ENCODE measurements around the gene PFDN4. TPM values are rescaled to one million over a fixed set of nuclear protein-coding genes. Genes with fewer than 3 reads are reported as not detected.

The PFDN4 gene
- total RNA-seq, 2 donors from 2014 or later = 48.2 to 101 TPM

DNA sequence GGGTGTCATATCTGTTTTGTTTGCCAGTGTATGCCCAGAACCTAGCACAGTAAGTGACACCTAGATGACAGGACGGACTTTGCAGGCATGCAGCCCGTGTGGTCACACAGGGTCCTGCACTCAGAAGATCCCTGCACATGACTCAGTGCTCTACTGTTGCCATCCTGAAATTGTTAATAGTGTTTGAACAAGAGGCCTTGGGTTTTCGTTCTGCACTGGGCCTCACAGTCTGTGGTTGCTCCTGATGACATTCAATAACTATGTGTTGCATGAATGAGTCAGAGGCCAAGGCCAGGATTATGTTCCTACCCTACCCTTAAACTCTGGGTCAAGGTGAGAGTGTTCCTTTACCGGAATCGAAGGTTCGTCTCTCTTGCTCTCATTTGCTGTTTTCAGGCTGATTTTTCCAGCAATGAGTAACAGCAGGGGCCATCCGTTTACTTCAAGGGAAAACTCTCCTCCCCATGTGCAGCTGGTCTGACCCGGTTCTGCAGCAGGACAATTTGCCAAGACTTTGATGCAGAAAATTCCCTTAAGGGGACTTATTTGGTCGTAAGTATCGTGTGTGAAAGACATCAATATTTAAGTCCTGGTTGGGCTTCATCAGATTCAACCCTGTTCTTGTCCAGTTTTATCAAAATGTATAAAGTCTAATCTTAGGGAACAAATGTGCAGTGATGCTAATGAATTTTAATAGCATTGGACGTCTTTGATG, 13.0 kb upstream of the PFDN4 start:
- Histone ChIP-seq H3K27me3 (no peaks in the 10 kb centered on the region), H3K4me3 (no peak overlapping the region), H3K36me3 (no peaks in the 10 kb centered on the region), H3K27ac (no peak overlapping the region), H3K9me3 (no peaks in the 10 kb centered on the region), H3K4me1 (no peaks in the 10 kb centered on the region)
- TF ChIP-seq, protein P1, sequence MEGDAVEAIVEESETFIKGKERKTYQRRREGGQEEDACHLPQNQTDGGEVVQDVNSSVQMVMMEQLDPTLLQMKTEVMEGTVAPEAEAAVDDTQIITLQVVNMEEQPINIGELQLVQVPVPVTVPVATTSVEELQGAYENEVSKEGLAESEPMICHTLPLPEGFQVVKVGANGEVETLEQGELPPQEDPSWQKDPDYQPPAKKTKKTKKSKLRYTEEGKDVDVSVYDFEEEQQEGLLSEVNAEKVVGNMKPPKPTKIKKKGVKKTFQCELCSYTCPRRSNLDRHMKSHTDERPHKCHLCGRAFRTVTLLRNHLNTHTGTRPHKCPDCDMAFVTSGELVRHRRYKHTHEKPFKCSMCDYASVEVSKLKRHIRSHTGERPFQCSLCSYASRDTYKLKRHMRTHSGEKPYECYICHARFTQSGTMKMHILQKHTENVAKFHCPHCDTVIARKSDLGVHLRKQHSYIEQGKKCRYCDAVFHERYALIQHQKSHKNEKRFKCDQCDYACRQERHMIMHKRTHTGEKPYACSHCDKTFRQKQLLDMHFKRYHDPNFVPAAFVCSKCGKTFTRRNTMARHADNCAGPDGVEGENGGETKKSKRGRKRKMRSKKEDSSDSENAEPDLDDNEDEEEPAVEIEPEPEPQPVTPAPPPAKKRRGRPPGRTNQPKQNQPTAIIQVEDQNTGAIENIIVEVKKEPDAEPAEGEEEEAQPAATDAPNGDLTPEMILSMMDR (IDR thresholded peaks at IDR 0.05) = no peak
- DNase-seq (ENCODE audit: low spot score) = no peak

DNA sequence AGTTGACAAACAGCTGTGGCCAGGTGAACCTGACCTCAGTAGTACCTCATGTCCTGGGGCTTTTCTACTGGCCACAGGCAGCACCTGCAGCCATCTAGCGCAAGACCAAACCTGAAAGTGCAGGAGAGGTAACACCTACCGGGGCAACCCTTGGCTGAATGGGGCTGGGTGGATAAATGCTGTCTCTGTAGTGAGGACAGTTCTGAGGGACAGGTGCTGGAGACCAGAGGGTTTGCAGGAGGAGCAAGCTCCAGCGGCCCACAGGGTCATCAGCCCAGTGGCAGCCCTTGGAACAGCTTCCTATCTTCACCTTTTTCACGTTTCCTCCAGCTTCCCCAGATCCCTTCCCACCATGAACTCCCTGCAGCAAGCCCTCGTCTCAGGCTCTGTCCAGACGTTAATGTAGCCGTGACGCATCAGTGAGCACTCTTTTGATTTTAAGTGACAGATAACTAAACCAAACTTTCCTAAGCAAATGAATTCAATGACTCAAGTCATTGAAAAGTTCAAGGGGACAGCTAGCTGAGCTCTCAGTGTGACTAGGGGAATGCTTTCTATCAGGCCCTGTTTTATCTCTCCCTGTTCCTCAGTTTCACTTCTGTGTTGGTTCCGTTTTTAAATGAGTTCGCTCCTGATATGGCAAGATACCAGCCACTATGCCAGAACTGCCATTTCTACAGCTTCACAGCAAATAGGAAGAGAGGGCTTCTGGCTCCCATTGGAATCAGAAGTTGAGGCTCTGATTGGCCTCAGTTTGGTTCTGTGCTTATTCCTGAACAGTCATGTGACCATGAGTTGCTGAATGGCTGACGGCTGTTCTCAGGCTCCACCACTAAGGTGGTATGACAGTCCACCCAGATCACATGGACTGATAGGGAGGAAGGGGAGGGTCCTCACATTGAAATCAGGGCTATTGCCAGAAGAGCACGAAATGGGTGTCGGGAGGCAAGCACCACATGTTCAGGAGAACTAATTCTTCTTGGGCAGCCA, 12.1 kb upstream of the PFDN4 start:
- H3K36me3 ChIP-seq = no peaks in the 10 kb centered on the region
- no peaks in the 10 kb centered on the region for H3K27me3 ChIP-seq
- TF ChIP-seq, protein P1 (IDR thresholded peaks at IDR 0.05) = no peak
- H3K9me3 ChIP-seq = no peaks in the 10 kb centered on the region
- DNase-seq (ENCODE audit: low spot score) = no peak
- no peak overlapping the region for H3K4me3 ChIP-seq
- no peaks in the 10 kb centered on the region for H3K4me1 ChIP-seq
- no peak overlapping the region for H3K27ac ChIP-seq

DNA sequence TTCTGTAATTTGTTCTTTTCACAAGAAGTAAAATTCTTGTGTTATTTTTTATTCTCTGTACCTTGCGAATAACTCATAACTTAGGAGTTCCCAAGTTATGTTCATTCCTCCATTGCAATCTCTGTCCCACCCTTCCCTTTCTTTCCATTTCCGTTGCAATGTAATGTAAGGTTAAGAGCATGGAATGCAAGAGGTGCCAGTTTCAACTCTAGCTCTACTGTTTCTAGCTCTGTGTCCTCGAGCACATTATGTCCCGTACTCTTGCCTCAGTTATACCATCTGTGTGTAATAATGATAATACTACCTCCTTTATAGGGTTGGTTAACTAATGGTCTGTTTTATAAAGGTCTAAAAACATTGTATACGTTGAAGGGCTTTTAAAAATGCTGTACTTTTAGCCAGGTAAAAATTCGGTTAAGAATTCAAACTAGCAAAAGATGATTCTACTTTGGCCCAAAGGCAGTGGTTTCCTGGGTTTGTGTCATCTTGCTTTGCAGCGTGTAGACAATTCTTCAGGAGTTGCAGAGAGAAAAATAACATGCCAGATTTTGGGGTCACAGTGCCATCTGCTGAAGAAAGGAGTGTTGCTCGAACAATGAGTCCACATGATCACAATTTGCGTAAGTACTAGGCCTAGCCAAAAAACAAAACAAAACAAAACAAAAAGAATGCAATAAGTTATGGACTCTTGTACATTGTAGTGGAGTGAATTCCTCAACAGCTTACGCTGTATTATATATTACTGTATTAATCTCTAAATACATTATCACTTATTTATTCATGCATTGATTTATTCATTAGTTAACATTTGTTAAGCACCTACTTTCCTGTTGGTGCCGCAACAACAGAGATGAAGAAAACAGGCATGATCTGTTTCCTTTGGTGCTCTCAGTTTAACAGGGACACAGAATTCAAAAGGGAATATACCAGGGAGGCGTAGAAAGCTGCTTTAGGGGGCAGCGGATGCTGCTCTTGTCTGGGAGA, 10.0 kb upstream of the PFDN4 start:
- no peaks in the 10 kb centered on the region for H3K36me3 ChIP-seq
- no peaks in the 10 kb centered on the region for H3K9me3 ChIP-seq
- no peak overlapping the region for H3K27ac ChIP-seq
- no peaks in the 10 kb centered on the region for H3K27me3 ChIP-seq
- H3K4me1 ChIP-seq = no peaks in the 10 kb centered on the region
- TF ChIP-seq, protein P1 (IDR thresholded peaks at IDR 0.05) = no peak
- H3K4me3 ChIP-seq = no peak overlapping the region
- DNase-seq (ENCODE audit: low spot score) = no peak

DNA sequence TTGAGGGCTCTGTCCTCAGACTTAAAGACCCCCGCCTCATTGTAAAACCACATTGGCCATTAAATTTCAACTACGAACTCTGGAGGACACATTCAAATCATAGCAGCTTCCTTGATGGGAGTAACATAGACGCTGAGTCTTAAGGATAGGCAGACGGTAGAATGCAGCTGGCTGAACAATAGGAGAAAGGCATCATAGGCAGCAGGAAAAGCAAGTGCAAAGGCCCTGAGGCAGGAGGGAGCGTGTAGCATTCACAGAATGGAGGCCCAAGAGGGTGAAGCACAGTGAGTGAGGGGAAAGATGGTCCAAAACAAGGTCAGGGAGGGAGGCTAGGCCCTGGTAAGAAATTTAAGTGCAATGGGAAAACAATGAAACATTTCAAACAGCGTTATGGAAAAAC, 8.6 kb upstream of the PFDN4 start:
- no peak for DNase-seq (ENCODE audit: low spot score)
- Histone ChIP-seq H3K4me1 (no peaks in the 10 kb centered on the region), H3K27ac (no peak overlapping the region), H3K27me3 (no peaks in the 10 kb centered on the region), H3K9me3 (no peaks in the 10 kb centered on the region), H3K4me3 (no peak overlapping the region), H3K36me3 (no peaks in the 10 kb centered on the region)
- TF ChIP-seq, protein P1 (IDR thresholded peaks at IDR 0.05) = no peak

DNA sequence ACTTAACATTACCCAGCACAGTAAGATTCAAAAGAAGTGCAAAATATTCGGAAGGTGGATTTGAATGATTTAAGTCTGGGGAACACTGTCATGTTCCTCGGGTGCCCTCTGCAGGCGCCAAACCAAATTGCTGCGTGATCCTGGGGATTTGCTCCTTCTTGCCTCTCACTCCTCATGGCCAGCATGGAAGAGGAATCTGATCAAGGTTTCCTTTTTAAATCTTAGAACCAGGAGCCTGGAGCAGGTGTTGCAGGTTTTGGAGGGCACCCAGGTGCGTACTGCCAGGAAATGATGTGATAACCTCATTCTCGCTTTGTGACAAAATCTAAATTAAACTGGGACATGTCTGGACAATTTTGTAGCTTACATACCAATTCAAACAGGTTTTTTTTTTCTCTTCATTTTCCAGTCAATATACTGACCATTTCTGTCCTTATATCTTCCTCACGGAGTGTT, 8.1 kb upstream of the PFDN4 start:
- Histone ChIP-seq H3K27me3 (no peaks in the 10 kb centered on the region), H3K4me1 (no peaks in the 10 kb centered on the region), H3K9me3 (no peaks in the 10 kb centered on the region), H3K27ac (no peak overlapping the region), H3K36me3 (no peaks in the 10 kb centered on the region), H3K4me3 (no peak overlapping the region)
- peak; percentile 83 for DNase-seq (ENCODE audit: low spot score)
- TF ChIP-seq, protein P1 (IDR thresholded peaks at IDR 0.05) = peak; percentile 70 to 90
